GM21737 (cell line): ENCODE measurements around the gene CHRNA1.

Experiments used
- ATAC-seq: cut with Tn5 transposase; IDR thresholded peaks from one replicate; pipeline ENCODE4 v1.9.1; 2021; ENCODE audit warnings: mild to moderate bottlenecking, moderate library complexity; ENCODE audit not compliant: unreplicated experiment

CHRNA1 gene

GRCh38 chr2:174761837-174762236, 2.4 kb downstream of the CHRNA1 start:
- no peak for ATAC-seq

GRCh38 chr2:174760845-174761473, 3.3 kb downstream of the CHRNA1 start:
- ATAC-seq, result no peak

- ATAC-seq, result no peak
Observed at GRCh38 chr2:174759381-174760065, 4.7 kb downstream of the CHRNA1 start.

- ATAC-seq, result no peak
Observed at GRCh38 chr2:174756743-174757142, 7.5 kb downstream of the CHRNA1 start.

GRCh38 chr2:174753038-174753633, 11.1 kb downstream of the CHRNA1 start:
- ATAC-seq, result no peak

GRCh38 chr2:174752403-174753037, 11.8 kb downstream of the CHRNA1 start:
- peak; percentile 72 for ATAC-seq

- ATAC-seq, result peak; percentile 57
Observed at GRCh38 chr2:174750923-174751441, 13.3 kb downstream of the CHRNA1 start.

- ATAC-seq, result no peak
Observed at GRCh38 chr2:174749793-174750192, 14.5 kb downstream of the CHRNA1 start.

- ATAC-seq, result no peak
Observed at GRCh38 chr2:174748948-174749347, 15.3 kb downstream of the CHRNA1 start.

- no peak for ATAC-seq
Observed at GRCh38 chr2:174745142-174745541, 19.1 kb downstream of the CHRNA1 start.

GRCh38 chr2:174744111-174744510, 20.2 kb downstream of the CHRNA1 start:
- ATAC-seq, result no peak

- ATAC-seq, result no peak
Observed at GRCh38 chr2:174740721-174741120, 23.6 kb downstream of the CHRNA1 start.

GRCh38 chr2:174738841-174739240, 25.4 kb downstream of the CHRNA1 start:
- no peak for ATAC-seq

GRCh38 chr2:174731546-174731945, 32.7 kb downstream of the CHRNA1 start:
- no peak for ATAC-seq

- ATAC-seq, result no peak
Observed at GRCh38 chr2:174730698-174731018, 33.6 kb downstream of the CHRNA1 start.

- ATAC-seq, result no peak
Observed at GRCh38 chr2:174729797-174730697, 34.2 kb downstream of the CHRNA1 start.

- no peak for ATAC-seq
Observed at GRCh38 chr2:174728096-174728495, 36.2 kb downstream of the CHRNA1 start.

- ATAC-seq, result no peak
Observed at GRCh38 chr2:174726212-174726611, 38.1 kb downstream of the CHRNA1 start.

GRCh38 chr2:174722942-174723592, 41.2 kb downstream of the CHRNA1 start:
- no peak for ATAC-seq

GRCh38 chr2:174719016-174719415, 45.3 kb downstream of the CHRNA1 start:
- ATAC-seq, result no peak
